Astrocyte of the cerebellum (primary cell): ENCODE results near the gene LZTS3.
A peak's percentile ranks its signal among the peaks of the same experiment; 100 is the strongest.

Experiments
- DNase-seq: peaks from one replicate; pipeline ENCODE4 v3.0.0-alpha.2; 2011; ENCODE audit warnings: low read depth
- H3K4me3 ChIP-seq: 2 replicates; pipeline ENCODE4 v1.5.1; 2011; ENCODE audit warnings: mild to moderate bottlenecking, low read depth, low read length, moderate library complexity
- CTCF ChIP-seq: IDR thresholded peaks from 2 replicates; pipeline ENCODE4 v1.5.1; 2012; ENCODE audit warnings: low read length, low read depth, moderate library complexity, mild to moderate bottlenecking; ENCODE audit errors: missing control alignments
- in situ Hi-C: cut with HindIII; loops from 2 replicates; pipeline ENCODE4 v1.10.0; 2017; ENCODE audit warnings: low sequenced_read_pairs

Gene LZTS3

DNA sequence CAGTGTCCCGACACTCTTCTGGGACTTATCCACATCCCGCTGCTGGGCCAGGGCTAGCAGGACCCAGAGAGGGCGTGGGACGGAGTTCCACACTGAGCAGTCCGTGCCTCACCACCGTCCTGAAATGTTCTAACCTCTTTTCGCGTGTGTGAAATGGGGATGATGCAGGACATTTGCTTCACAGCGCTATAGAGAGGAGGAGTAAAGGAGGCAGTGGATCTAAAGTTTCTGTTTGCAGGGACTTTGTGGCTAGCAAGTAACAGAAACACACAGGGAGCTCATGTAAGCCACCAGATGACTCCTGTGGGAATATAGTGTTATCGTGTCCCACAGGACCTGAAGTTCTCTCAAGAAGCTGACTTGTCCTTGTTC, 36.6 kb upstream of the LZTS3 start:
- no peak for TF ChIP-seq CTCF
- DNase-seq = no peak
- in situ Hi-C loops = no loop called here
- H3K4me3 ChIP-seq = peak overlapping the region; percentile 98

DNA sequence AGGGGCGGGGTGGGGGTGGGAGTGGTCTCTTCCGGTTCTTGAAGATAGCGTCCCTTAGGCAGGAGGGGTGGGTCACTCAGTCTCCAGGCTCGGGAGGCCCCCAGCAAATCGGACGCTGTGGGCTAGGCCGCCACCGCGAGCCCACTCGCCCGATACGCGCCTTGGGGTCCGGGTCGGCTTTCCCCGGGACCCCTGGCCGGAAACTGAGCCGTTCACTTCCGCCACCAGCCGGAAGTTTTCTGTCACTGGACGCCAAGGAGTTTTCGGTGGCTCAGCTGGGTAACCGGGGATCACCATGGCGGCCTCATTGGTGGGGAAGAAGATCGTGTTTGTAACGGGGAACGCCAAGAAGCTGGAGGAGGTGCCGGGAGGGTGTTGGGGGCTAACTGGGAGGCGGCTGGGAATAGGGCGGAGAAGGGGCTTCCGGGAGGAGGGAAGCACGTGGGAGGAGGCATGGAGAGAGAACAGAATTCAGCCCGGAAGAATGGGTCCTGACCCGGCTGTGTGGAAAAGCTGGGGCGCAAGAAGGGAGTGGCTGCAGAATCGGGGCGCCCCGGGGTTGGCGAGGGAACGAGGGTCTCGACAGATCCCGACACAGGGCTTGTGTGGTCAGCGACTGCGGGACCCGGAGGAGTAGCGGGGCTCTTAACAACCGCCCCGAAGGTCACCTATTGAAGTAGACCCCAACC, 36.1 kb upstream of the LZTS3 start, which contains the start of gene ITPA:
Gene ITPA, plus strand, starts transcription at position 242 of the 689 bp plus-strand sequence. Its CDS starts 54 bp downstream, at position 296.
- in situ Hi-C loops = no loop called here

DNA sequence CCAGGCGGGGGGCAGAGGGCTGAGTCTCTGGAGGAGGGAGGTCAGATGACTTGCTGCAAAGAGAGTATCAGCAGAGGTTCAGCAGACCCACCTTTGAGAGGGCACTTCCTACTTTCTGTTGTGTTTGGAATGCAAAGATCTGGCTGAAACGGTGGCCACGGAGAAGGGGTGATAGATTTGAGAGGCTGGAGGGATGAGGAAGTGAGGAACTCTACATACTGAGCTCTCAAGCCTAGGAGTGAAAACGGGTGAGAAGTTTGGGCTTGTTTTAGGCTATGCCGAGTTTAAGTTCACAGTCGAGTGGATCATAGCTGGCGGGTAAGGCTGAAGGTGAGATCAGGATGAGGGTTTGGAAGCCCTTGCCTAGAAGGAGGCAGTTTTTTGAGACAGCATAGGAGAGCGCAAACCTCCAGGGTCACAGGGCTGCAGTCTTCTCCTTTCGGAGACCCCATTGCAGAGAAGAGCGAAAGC, 35.5 kb upstream of the LZTS3 start:
- no peak for TF ChIP-seq CTCF
- in situ Hi-C loops = no loop called here
- H3K4me3 ChIP-seq = peak overlapping the region; percentile 98
- no peak for DNase-seq

More for the DNA sequence above, 36.1 kb upstream of the LZTS3 start, which contains the start of gene ITPA:
- no peak for DNase-seq
- H3K4me3 ChIP-seq = peak within 1 kb of the TSS; percentile 98
- TF ChIP-seq CTCF = no peak

DNA sequence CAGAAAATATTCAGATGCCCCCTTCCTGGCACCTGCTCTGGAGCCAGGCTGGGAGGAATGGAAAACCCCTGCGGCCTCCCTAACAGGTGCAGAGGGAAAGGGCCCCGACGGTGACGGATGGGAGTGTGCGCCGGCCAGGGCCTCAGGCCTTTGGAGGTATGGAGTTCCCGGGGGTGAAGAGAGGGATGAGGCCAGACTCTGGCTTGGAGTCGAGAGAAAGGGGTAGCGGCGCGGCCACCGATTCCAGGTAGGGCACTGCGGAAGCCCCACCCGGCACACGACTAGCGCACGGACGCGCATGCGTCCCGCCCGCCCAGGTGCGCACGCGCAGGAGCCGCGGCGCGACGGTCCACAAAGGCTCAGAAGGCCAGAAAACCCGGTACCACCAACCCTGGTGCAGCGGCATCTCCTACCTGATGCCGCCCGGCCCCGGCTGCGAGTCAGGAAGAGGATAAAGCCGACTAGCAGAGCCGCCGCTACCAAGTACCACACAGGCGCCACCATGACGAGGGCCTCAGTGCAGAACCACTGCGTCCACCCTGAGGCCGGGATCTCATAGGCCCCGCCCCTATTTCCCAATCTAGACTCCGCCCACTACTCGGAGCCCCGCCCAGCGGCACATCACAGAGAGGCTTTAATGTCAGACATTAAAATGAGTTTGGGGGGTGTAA, 30.9 kb upstream of the LZTS3 start, which contains the start of gene DDRGK1:
Gene DDRGK1, minus strand, starts transcription at position 559 of the 671 bp plus-strand sequence. Its CDS starts 55 bp downstream, at position 504.
- TF ChIP-seq CTCF = no peak
- in situ Hi-C loops = no loop called here
- peak; percentile 42 for DNase-seq
- peak within 1 kb of the TSS; percentile 73 for H3K4me3 ChIP-seq

GRCh38 chr20:3203315-3204123, 30.2 kb upstream of the LZTS3 start:
- in situ Hi-C loops = no loop called here
- peak overlapping the region; percentile 73 for H3K4me3 ChIP-seq
- no peak for DNase-seq
- no peak for TF ChIP-seq CTCF

DNA sequence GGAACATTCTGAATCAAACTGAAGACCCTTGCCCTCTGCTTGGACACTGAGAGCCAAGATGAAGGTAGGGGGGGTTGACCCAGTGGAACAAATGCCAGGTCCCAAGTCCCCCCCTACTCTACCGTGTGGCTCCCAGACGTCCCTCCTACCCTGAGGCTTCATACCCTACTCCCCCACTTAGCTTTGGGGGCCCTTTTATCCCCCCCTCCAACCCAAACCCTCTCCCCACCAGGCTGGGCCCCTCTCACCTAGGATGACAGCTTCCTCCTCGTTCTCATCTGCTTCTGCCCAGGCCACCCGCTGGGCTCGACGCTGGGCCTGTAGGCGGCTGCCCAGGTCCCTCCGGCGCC, 29.6 kb upstream of the LZTS3 start:
- in situ Hi-C loops = no loop called here
- no peak for TF ChIP-seq CTCF
- H3K4me3 ChIP-seq = peak overlapping the region; percentile 73
- no peak for DNase-seq
